Ishikawa (cell line): Measurements from ENCODE around the gene ANKRD34B.

Experiments
- CREB1 ChIP-seq: IDR thresholded peaks from 2 replicates; pipeline ENCODE4 v1.6.1; 2012; ENCODE audit warnings: low read depth
- EP300 ChIP-seq: IDR thresholded peaks from 2 replicates; pipeline ENCODE4 v1.6.1; 2012; ENCODE audit warnings: borderline replicate concordance
- FOXM1 ChIP-seq: IDR thresholded peaks from 2 replicates; pipeline ENCODE4 v1.6.1; 2012; ENCODE audit warnings: low read depth, borderline replicate concordance
- RAD21 ChIP-seq: IDR thresholded peaks from 2 replicates; pipeline ENCODE4 v1.6.1; 2012; ENCODE audit warnings: low read depth
- USF1 ChIP-seq: IDR thresholded peaks from 2 replicates; pipeline ENCODE4 v1.6.1; 2012
- YY1 ChIP-seq: IDR thresholded peaks from 2 replicates; pipeline ENCODE4 v1.6.1; 2012; ENCODE audit warnings: low read depth

GRCh38 chr5:80565330-80565729 is 4.8 kb downstream of the ANKRD34B start:
- no peak for TF ChIP-seq RAD21
- no peak for TF ChIP-seq FOXM1
- TF ChIP-seq CREB1: no peak
- no peak for TF ChIP-seq USF1
- TF ChIP-seq YY1: no peak
- TF ChIP-seq EP300: no peak
